HepG2 (cell line): ENCODE measurements around the gene ERC1. TPM values are rescaled to one million over a fixed set of nuclear protein-coding genes. Genes with fewer than 3 reads are reported as not detected.

Experiments
- ATAC-seq: fragments of 200-7000 bp; cut with Tn5 transposase; 3 replicates; pipeline ENCODE4 v1.9.1; 2020; ENCODE audit warnings: mild to moderate bottlenecking, moderate library complexity
- BruUV-seq: library from RNA; stranded (reverse); fragments of 400-500 nt; replicated peaks from 2 replicates; lab custom pipeline; 2021; lab: Mats Ljungman, UMichigan
- CTCF ChIA-PET: fragments of 300-600 bp; formaldehyde crosslinking; extraction: SDS; loops from one replicate; lab custom pipeline; 2021; ENCODE audit warnings: low total read pairs, inconsistent platforms, low intra/inter-chr PET ratio; lab: Yijun Ruan, JAX
- POLR2A ChIA-PET: fragments of 350-600 bp; sonication (Branson Sonifier 250); formaldehyde crosslinking; loops from one replicate; lab custom pipeline; 2020; ENCODE audit warnings: antibody characterized with exemption, inconsistent platforms; lab: Yijun Ruan, JAX
- DNase-seq: peaks from one replicate; pipeline ENCODE4 v3.0.0-alpha.2; 2015; ENCODE audit warnings: low spot score
- FAIRE-seq: peaks from 3 replicates; lab custom pipeline; 2011; peaks lifted over from hg19 to GRCh38; lab: Jason Lieb, UNC
- H2AFZ ChIP-seq: one replicate; pipeline ENCODE4 v1.6.1; 2011; ENCODE audit warnings: low read length, inconsistent platforms
- H3K27ac ChIP-seq: fragments of 300-600 bp; 3 replicates; pipeline ENCODE4 v1.8.0; 2011; ENCODE audit warnings: mixed run types, mild to moderate bottlenecking, mixed read lengths, low read length, inconsistent platforms; ENCODE audit not compliant: insufficient read depth; ENCODE audit errors: extremely low read length
- H3K27me3 ChIP-seq, 2 experiments: fragments of 200-600 bp in 1 of 2; 2 replicates in 1 of 2; 3 replicates in 1 of 2; pipeline versions ENCODE4 v1.6.0 to v1.8.0; 2011; ENCODE audit warnings: low read length in 2 of 2, mild to moderate bottlenecking in 2 of 2, moderate library complexity in 2 of 2, inconsistent platforms in 1 of 2; ENCODE audit not compliant: insufficient read depth in 2 of 2, control insufficient read depth in 1 of 2
- H3K36me3 ChIP-seq, 2 experiments: fragments of 200-600 bp in 1 of 2; replicated peaks in 1 of 2; 2 replicates in 1 of 2; 3 replicates in 1 of 2; pipeline versions ENCODE4 v1.5.1 to v1.8.0; 2011; ENCODE audit warnings: low read length in 2 of 2, inconsistent platforms in 1 of 2; ENCODE audit not compliant: insufficient read depth in 2 of 2, control insufficient read depth in 1 of 2
- H3K4me1 ChIP-seq: 2 replicates; pipeline ENCODE4 v1.5.1; 2012; ENCODE audit warnings: low read length, inconsistent platforms; ENCODE audit not compliant: insufficient read depth
- H3K4me2 ChIP-seq: 2 replicates; pipeline ENCODE4 v1.6.0; 2011; ENCODE audit warnings: low read depth, low read length, inconsistent platforms
- H3K4me3 ChIP-seq, 3 experiments: fragments of 200-600 bp in 1 of 3; sonication (generic), shearing (Covaris generic) in 1 of 3; replicated peaks in 1 of 3; 2 replicates each; pipeline ENCODE4 v1.5.1; 2011 to 2016; ENCODE audit warnings: low read length in 3 of 3, inconsistent platforms in 2 of 3, low read depth in 2 of 3, mild to moderate bottlenecking in 2 of 3, control low read depth in 1 of 3, mixed read lengths in 1 of 3; ENCODE audit not compliant: insufficient read depth in 1 of 3
- H3K79me2 ChIP-seq: one replicate; pipeline ENCODE4 v1.6.1; 2011; ENCODE audit warnings: low read length, inconsistent platforms; ENCODE audit not compliant: insufficient read depth
- H3K9ac ChIP-seq: 2 replicates; pipeline ENCODE4 v1.6.0; 2011; ENCODE audit warnings: mild to moderate bottlenecking, low read depth, low read length, inconsistent platforms; ENCODE audit not compliant: insufficient read depth
- H3K9me3 ChIP-seq: 2 replicates; pipeline ENCODE4 v1.5.1; 2012; ENCODE audit warnings: mild to moderate bottlenecking, low read length
- H4K20me1 ChIP-seq: 2 replicates; pipeline ENCODE4 v1.6.0; 2011; ENCODE audit warnings: inconsistent platforms, mild to moderate bottlenecking, low read length, moderate library complexity; ENCODE audit not compliant: insufficient read depth
- GATAD2A ChIP-seq: IDR thresholded peaks from 2 replicates; pipeline ENCODE4 v1.6.1; 2016
- NPAS2 ChIP-seq: sonication (generic); formaldehyde crosslinking; IDR thresholded peaks from 2 replicates; pipeline ENCODE4 v1.8.0; 2022; ENCODE audit warnings: mild to moderate bottlenecking, missing genetic modification reagents, borderline replicate concordance
- RFX3 ChIP-seq: IDR thresholded peaks from 2 replicates; pipeline ENCODE4 v1.6.1; 2016; ENCODE audit warnings: missing biosample characterization, missing genetic modification reagents
- ZNF10 ChIP-seq: sonication (generic); formaldehyde crosslinking; IDR thresholded peaks from 2 replicates; pipeline ENCODE4 v1.4.0; 2020; ENCODE audit warnings: mild to moderate bottlenecking, low read depth, missing genetic modification reagents, borderline replicate concordance
- ZNF674 ChIP-seq: sonication (generic); formaldehyde crosslinking; IDR thresholded peaks from 2 replicates; pipeline ENCODE4 v1.5.0; 2020; ENCODE audit warnings: low read depth, mild to moderate bottlenecking, missing genetic modification reagents
- ZNF703 ChIP-seq: sonication (generic); formaldehyde crosslinking; IDR thresholded peaks from 2 replicates; pipeline ENCODE4 v1.5.1; 2020; ENCODE audit warnings: missing genetic modification reagents, mild to moderate bottlenecking, moderate library complexity, borderline replicate concordance
- WGBS: methylation state at CpG from one replicate; pipeline ENCODE4 v1.1.6; 2017; ENCODE audit warnings: low lambda C conversion rate; 5-methylcytosine and 5-hydroxymethylcytosine counted together
- in situ Hi-C: cut with HindIII; loops from 2 replicates; pipeline ENCODE4 v1.10.0; 2017; ENCODE audit warnings: low pct_unique_long_range_greater_than_20kb; ENCODE audit not compliant: extremely low pct_ligation_motif_present
- intact Hi-C: fragments of 100-400 bp; cut with micrococcal nuclease; formaldehyde crosslinking; loops from one replicate; pipeline ENCODE4 v1.10.0; 2022; ENCODE audit not compliant: unreplicated experiment
- polyA plus RNA-seq, 8 experiments: library from polyadenylated mRNA; depleted of rRNA in 3 of 8; stranded (reverse) in 7 of 8; unstranded in 1 of 8; fragments of >200 nt; fragmentation: Illumina TruSeq in 4 of 8; extraction: Trizol in 4 of 8; gene quantifications; 2 replicates each; pipeline versions ENCODE4 v1.2.1 to v1.2.3, GENCODE V29; 2011 to 2016; ENCODE audit warnings: low read depth in 4 of 8, missing spikeins in 1 of 8, mixed read lengths in 1 of 8; ENCODE audit not compliant: insufficient read depth in 1 of 8
- total RNA-seq, 5 experiments: library from RNA; depleted of rRNA; stranded (reverse); fragments of >200 nt; fragmentation: Illumina TruSeq; extraction: Trizol; gene quantifications; 2 replicates each; pipeline ENCODE4 v1.2.3, GENCODE V29; 2016; ENCODE audit warnings: low read depth in 1 of 5
- TF ChIP-seq, protein P1 (sequence below): sonication (generic); formaldehyde crosslinking; IDR thresholded peaks from 2 replicates; pipeline ENCODE4 v1.4.0; 2020; ENCODE audit warnings: missing genetic modification reagents, borderline replicate concordance

ERC1 gene
- total and polyA plus RNA-seq, 2 of the 13 experiments (the other 11 are each of a cell fraction or from before 2014, with no cell fraction given): 6.1 to 12.4 TPM

DNA sequence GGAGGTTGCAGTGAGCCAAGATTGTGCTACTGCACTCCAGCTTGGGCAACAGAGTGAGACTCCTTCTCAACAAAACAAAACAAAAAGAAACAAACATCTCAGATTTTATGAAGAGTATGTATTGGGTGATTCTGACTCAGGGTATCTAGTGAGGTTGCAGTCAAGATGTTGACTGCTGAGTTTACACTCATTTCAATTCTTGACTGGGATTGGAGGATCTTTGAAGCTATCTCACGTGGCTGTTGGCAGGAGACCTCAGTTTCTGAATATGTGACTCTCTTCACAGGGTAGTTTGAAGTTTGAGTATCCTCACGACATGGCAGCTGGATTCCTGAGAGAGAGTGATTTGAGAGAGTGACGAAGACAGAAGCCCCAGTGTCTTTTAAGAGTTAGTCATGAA, 29.4 kb downstream of the ERC1 start:
- FAIRE-seq: no peak
- intact Hi-C loops: no loop called here

More for the DNA sequence above, 29.4 kb downstream of the ERC1 start:
- Histone ChIP-seq H2AFZ (no peak overlapping the region), H3K9me3 (no peaks in the 10 kb centered on the region), H3K4me2 (no peak overlapping the region), H3K27me3 (no peaks in the 10 kb centered on the region; a peak in 1 of 5 replicates), H3K79me2 (peaks cover 4% of the 10 kb centered on the region), H3K4me3 (no peak overlapping the region), H4K20me1 (no peaks in the 10 kb centered on the region), H3K27ac (no peak overlapping the region), H3K36me3 (0 out of 5 replicates have a peak, but pooled peaks cover 0 to 2% of the 10 kb centered on the region in 2 experiments), H3K9ac (no peak overlapping the region), H3K4me1 (no peaks in the 10 kb centered on the region)
- no peak for ATAC-seq
- TF ChIP-seq, protein P1, sequence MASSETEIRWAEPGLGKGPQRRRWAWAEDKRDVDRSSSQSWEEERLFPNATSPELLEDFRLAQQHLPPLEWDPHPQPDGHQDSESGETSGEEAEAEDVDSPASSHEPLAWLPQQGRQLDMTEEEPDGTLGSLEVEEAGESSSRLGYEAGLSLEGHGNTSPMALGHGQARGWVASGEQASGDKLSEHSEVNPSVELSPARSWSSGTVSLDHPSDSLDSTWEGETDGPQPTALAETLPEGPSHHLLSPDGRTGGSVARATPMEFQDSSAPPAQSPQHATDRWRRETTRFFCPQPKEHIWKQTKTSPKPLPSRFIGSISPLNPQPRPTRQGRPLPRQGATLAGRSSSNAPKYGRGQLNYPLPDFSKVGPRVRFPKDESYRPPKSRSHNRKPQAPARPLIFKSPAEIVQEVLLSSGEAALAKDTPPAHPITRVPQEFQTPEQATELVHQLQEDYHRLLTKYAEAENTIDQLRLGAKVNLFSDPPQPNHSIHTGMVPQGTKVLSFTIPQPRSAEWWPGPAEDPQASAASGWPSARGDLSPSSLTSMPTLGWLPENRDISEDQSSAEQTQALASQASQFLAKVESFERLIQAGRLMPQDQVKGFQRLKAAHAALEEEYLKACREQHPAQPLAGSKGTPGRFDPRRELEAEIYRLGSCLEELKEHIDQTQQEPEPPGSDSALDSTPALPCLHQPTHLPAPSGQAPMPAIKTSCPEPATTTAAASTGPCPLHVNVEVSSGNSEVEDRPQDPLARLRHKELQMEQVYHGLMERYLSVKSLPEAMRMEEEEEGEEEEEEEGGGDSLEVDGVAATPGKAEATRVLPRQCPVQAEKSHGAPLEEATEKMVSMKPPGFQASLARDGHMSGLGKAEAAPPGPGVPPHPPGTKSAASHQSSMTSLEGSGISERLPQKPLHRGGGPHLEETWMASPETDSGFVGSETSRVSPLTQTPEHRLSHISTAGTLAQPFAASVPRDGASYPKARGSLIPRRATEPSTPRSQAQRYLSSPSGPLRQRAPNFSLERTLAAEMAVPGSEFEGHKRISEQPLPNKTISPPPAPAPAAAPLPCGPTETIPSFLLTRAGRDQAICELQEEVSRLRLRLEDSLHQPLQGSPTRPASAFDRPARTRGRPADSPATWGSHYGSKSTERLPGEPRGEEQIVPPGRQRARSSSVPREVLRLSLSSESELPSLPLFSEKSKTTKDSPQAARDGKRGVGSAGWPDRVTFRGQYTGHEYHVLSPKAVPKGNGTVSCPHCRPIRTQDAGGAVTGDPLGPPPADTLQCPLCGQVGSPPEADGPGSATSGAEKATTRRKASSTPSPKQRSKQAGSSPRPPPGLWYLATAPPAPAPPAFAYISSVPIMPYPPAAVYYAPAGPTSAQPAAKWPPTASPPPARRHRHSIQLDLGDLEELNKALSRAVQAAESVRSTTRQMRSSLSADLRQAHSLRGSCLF (CRISPR knock-in tag): no peak
- TF ChIP-seq RFX3 (CRISPR knock-in tag): no peak
- TF ChIP-seq ZNF10: no peak
- TF ChIP-seq GATAD2A (CRISPR knock-in tag): no peak
- no peak for TF ChIP-seq ZNF674
- TF ChIP-seq NPAS2: no peak
- no peak for TF ChIP-seq ZNF703 (CRISPR knock-in tag)
- in situ Hi-C loops: no loop called here
- ChIA-PET CTCF (no interaction called here), POLR2A (no interaction called here)
- BruUV-seq: no TSS peak
- 95% methylated on average over 3 of the region's 3 CpGs for WGBS
- no peak for DNase-seq
